Stomach (tissue), 4 donors: ENCODE results near the gene CHD5.

Source experiments
- CTCF ChIP-seq, 7 experiments: fragments of 450-650 bp in 4 of 7; fragments of 200-600 bp in 3 of 7; sonication (generic) in 3 of 7; IDR thresholded peaks; one replicate each; pipeline ENCODE4 v1.5.1; 2016 to 2019; ENCODE audit warnings: antibody characterized with exemption in 7 of 7, control low read depth in 2 of 7, mild to moderate bottlenecking in 1 of 7
- EP300 ChIP-seq: sonication (generic); formaldehyde crosslinking; IDR thresholded peaks from one replicate; pipeline ENCODE4 v1.6.1; 2017; ENCODE audit warnings: antibody characterized with exemption
- POLR2A ChIP-seq, 4 donors: fragments of 450-650 bp; IDR thresholded peaks; one replicate each; pipeline ENCODE4 v1.6.1; 2016; ENCODE audit warnings: antibody characterized with exemption in 4 of 4, control low read depth in 2 of 4, mild to moderate bottlenecking in 1 of 4, moderate library complexity in 1 of 4
- POLR2AphosphoS5 ChIP-seq, 3 donors: sonication (generic); formaldehyde crosslinking; IDR thresholded peaks; one replicate each; pipeline ENCODE4 v1.6.1; 2016; ENCODE audit warnings: antibody characterized with exemption in 3 of 3

- TF ChIP-seq CTCF (IDR thresholded peaks at IDR 0.05) (no peak), POLR2AphosphoS5 (IDR thresholded peaks at IDR 0.05) (no peak), POLR2A (IDR thresholded peaks at IDR 0.05) (no peak), EP300 (no peak)
Measured at GRCh38 chr1:6137758-6138157, 42.4 kb downstream of the CHD5 start.
